Measurements from ENCODE around the gene PDCD4. TPM values are rescaled to one million over a fixed set of nuclear protein-coding genes. Genes with fewer than 3 reads are reported as not detected.

The PDCD4 gene
- total RNA-seq, 1 experiment from 2014 or later: 63.0 TPM

GRCh38 chr10:110868981-110869380, 2.7 kb upstream of the PDCD4 start:
- H3K4me1 ChIP-seq (ENCODE audit: control insufficient read depth in 1 of 2, insufficient read depth in 2 of 2, low read length in 2 of 2): peaks cover 25 to 40% of the 10 kb centered on the region in 2 experiments
- no TSS peak for BruUV-seq (replicated peaks)
- H3K79me2 ChIP-seq (ENCODE audit: insufficient read depth, low read length): no peaks in the 10 kb centered on the region
- TF ChIP-seq SIN3A (IDR thresholded peaks at IDR 0.05; ENCODE audit: low read depth) (no peak), CTCF (IDR thresholded peaks at IDR 0.05 in 2 of 3, conservative IDR thresholded peaks at IDR 0.05 in 1 of 3; ENCODE audit: borderline replicate concordance in 1 of 3, insufficient read depth in 1 of 3, low read depth in 2 of 3, low read length in 2 of 3) (no peak), ELF1 (IDR thresholded peaks at IDR 0.05; ENCODE audit: borderline replicate concordance, low read depth) (no peak), CBX3 (IDR thresholded peaks at IDR 0.05; ENCODE audit: low read depth) (no peak), YY1 (IDR thresholded peaks at IDR 0.05; ENCODE audit: extremely low read depth, insufficient replicate concordance, low read depth, low read length) (no peak)
- TF ChIP-seq, protein P1, sequence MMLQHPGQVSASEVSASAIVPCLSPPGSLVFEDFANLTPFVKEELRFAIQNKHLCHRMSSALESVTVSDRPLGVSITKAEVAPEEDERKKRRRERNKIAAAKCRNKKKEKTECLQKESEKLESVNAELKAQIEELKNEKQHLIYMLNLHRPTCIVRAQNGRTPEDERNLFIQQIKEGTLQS (IDR thresholded peaks at IDR 0.05): no peak
- H3K27ac ChIP-seq (ENCODE audit: low read depth, low read length): no peak overlapping the region
- H3K4me2 ChIP-seq (ENCODE audit: low read length): no peak overlapping the region
- no peak for DNase-seq (ENCODE audit: low read depth, low spot score)
- ATAC-seq: no peak
- ChIA-PET POLR2A (no interaction called here), CTCF (no interaction called here), RAD21 (ENCODE audit: low non-redundant PET in 1 of 2, low total read pairs in 2 of 2, uncharacterized antibody in 2 of 2, unreplicated experiment in 2 of 2) (no interaction called here)
- H3K36me3 ChIP-seq (ENCODE audit: control insufficient read depth in 1 of 2, insufficient read depth in 2 of 2, low read length in 2 of 2): no peaks in the 10 kb centered on the region
- H3K9me3 ChIP-seq (ENCODE audit: control insufficient read depth in 1 of 2, insufficient read depth in 1 of 2, low read depth in 1 of 2, low read length in 2 of 2): no peaks in the 10 kb centered on the region
- no peak overlapping the region for H3K9ac ChIP-seq (ENCODE audit: low read length)
- no peaks in the 10 kb centered on the region for H4K20me1 ChIP-seq (ENCODE audit: insufficient read depth)
- H2AFZ ChIP-seq (ENCODE audit: low read depth, low read length, poor library complexity, severe bottlenecking): no peak overlapping the region
- H3K9me2 ChIP-seq (ENCODE audit: insufficient read depth): no peaks in the 10 kb centered on the region
- no peaks in the 10 kb centered on the region for H3K27me3 ChIP-seq (ENCODE audit: insufficient read depth, low read length)
- intact Hi-C loops (cut with micrococcal nuclease): no loop called here
- no peak overlapping the region for H3K4me3 ChIP-seq (replicated peaks in 1 of 2; ENCODE audit: low read depth in 1 of 2, low read length in 2 of 2)

DNA sequence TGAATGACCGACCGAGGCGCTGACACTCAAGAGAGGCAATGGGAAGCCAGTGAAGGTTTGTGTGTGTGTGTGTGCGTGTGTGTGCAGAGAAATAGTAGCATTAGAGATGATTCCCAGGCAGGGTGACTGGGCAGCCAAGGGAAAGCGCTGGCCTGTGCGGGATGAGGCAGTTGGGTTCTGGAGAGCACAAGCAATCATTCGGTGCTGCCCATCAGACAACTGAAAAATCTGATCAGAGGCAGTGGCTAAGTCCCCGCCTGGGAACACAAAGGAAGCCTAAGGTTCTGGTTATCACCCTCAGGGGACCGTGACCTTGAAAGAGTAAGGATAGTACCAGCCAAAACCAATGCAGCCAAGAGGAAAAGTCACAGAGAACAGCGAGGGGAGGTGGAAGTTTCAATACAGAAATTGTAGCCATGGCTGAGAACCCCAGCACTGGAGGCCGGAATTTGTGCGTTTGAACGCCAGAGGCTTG, 868 bp upstream of the PDCD4 start:
- ChIA-PET CTCF (interaction anchor here (1.0 to 1.3 kb wide), 2 partner anchors 11 to 22 kb away, joined by 3 to 5 read pairs; no protein-coding TSS in a partner anchor), RAD21 (ENCODE audit: low non-redundant PET in 1 of 2, low total read pairs in 2 of 2, uncharacterized antibody in 2 of 2, unreplicated experiment in 2 of 2) (no interaction called here), POLR2A (interaction anchor here (1.0 to 1.3 kb wide), 5 partner anchors 9 to 48 kb away, joined by 3 to 8 read pairs (median 5); partner anchors contain the start of genes BBIP1 and SHOC2)
- Histone ChIP-seq H3K27ac (ENCODE audit: low read depth, low read length) (peak overlapping the region; percentile 42), H3K9ac (ENCODE audit: low read length) (peak overlapping the region; percentile 68), H3K4me1 (ENCODE audit: control insufficient read depth in 1 of 2, insufficient read depth in 2 of 2, low read length in 2 of 2) (peaks cover 17 to 26% of the 10 kb centered on the region in 2 experiments; a peak in 3 of 4 replicates), H3K36me3 (ENCODE audit: control insufficient read depth in 1 of 2, insufficient read depth in 2 of 2, low read length in 2 of 2) (no peaks in the 10 kb centered on the region), H3K9me3 (ENCODE audit: control insufficient read depth in 1 of 2, insufficient read depth in 1 of 2, low read depth in 1 of 2, low read length in 2 of 2) (no peaks in the 10 kb centered on the region), H3K4me3 (replicated peaks in 1 of 2; ENCODE audit: low read depth in 1 of 2, low read length in 2 of 2) (peak overlapping the region in 1 of 2 experiments; percentile 67; a peak in 1 of 4 replicates), H3K9me2 (ENCODE audit: insufficient read depth) (no peaks in the 10 kb centered on the region), H3K27me3 (ENCODE audit: insufficient read depth, low read length) (no peaks in the 10 kb centered on the region), H2AFZ (ENCODE audit: low read depth, low read length, poor library complexity, severe bottlenecking) (no peak overlapping the region), H3K4me2 (ENCODE audit: low read length) (peak overlapping the region; percentile 88), H4K20me1 (ENCODE audit: insufficient read depth) (no peaks in the 10 kb centered on the region), H3K79me2 (ENCODE audit: insufficient read depth, low read length) (no peaks in the 10 kb centered on the region)
- intact Hi-C loops (cut with micrococcal nuclease): loop anchor here (1.0 kb wide), 1 partner anchor 125 kb away; no protein-coding TSS in a partner anchor
- DNase-seq (ENCODE audit: low read depth, low spot score) (no peak), ATAC-seq (no peak)
- BruUV-seq (replicated peaks): no TSS peak
- TF ChIP-seq ZNF274 (IDR thresholded peaks at IDR 0.05; ENCODE audit: low read depth, low read length) (no peak), EZH2phosphoT487 (IDR thresholded peaks at IDR 0.05; ENCODE audit: borderline replicate concordance) (no peak), SP1 (IDR thresholded peaks at IDR 0.05; ENCODE audit: low read depth) (no peak), FOSL1 (IDR thresholded peaks at IDR 0.05; ENCODE audit: low read depth) (no peak), JUND (IDR thresholded peaks at IDR 0.05) (no peak), CTCF (IDR thresholded peaks at IDR 0.05 in 2 of 3, conservative IDR thresholded peaks at IDR 0.05 in 1 of 3; ENCODE audit: borderline replicate concordance in 1 of 3, insufficient read depth in 1 of 3, low read depth in 2 of 3, low read length in 2 of 3) (no peak), CBX3 (IDR thresholded peaks at IDR 0.05; ENCODE audit: low read depth) (no peak), ELF1 (IDR thresholded peaks at IDR 0.05; ENCODE audit: borderline replicate concordance, low read depth) (no peak)
- TF ChIP-seq, protein P2, sequence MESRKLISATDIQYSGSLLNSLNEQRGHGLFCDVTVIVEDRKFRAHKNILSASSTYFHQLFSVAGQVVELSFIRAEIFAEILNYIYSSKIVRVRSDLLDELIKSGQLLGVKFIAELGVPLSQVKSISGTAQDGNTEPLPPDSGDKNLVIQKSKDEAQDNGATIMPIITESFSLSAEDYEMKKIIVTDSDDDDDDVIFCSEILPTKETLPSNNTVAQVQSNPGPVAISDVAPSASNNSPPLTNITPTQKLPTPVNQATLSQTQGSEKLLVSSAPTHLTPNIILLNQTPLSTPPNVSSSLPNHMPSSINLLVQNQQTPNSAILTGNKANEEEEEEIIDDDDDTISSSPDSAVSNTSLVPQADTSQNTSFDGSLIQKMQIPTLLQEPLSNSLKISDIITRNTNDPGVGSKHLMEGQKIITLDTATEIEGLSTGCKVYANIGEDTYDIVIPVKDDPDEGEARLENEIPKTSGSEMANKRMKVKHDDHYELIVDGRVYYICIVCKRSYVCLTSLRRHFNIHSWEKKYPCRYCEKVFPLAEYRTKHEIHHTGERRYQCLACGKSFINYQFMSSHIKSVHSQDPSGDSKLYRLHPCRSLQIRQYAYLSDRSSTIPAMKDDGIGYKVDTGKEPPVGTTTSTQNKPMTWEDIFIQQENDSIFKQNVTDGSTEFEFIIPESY (IDR thresholded peaks at IDR 0.05; ENCODE audit: extremely low read depth, insufficient replicate concordance, low read length): no peak

Measured in HCT116 (cell line).